Measurements from ENCODE around the gene RNF213.
A peak's percentile ranks its signal among the peaks of the same experiment; 100 is the strongest.
"Not testable (repeated sequence)": the region's sequence is repeated elsewhere in the genome, so short reads cannot be mapped to it uniquely, and the experiment has no call there.

Gene RNF213

GRCh38 chr17:80303824-80304223 lies 43.2 kb downstream of the RNF213 start:
- Histone ChIP-seq H3K9ac (ENCODE audit: low read length) (no peak overlapping the region), H3K4me1 (ENCODE audit: insufficient read depth, low read length) (no peaks in the 10 kb centered on the region), H3K27me3 (ENCODE audit: control insufficient read depth in 1 of 2, insufficient read depth in 2 of 2, low read length in 2 of 2) (no peaks in the 10 kb centered on the region), H3K9me3 (ENCODE audit: low read length) (peaks cover 9% of the 10 kb centered on the region), H3K4me3 (ENCODE audit: low read depth in 1 of 2, low read length in 2 of 2) (no peak overlapping the region), H3K27ac (ENCODE audit: low read depth, low read length) (no peak overlapping the region), H3K36me3 (ENCODE audit: insufficient read depth, low read length) (peaks cover 63% of the 10 kb centered on the region)

DNA sequence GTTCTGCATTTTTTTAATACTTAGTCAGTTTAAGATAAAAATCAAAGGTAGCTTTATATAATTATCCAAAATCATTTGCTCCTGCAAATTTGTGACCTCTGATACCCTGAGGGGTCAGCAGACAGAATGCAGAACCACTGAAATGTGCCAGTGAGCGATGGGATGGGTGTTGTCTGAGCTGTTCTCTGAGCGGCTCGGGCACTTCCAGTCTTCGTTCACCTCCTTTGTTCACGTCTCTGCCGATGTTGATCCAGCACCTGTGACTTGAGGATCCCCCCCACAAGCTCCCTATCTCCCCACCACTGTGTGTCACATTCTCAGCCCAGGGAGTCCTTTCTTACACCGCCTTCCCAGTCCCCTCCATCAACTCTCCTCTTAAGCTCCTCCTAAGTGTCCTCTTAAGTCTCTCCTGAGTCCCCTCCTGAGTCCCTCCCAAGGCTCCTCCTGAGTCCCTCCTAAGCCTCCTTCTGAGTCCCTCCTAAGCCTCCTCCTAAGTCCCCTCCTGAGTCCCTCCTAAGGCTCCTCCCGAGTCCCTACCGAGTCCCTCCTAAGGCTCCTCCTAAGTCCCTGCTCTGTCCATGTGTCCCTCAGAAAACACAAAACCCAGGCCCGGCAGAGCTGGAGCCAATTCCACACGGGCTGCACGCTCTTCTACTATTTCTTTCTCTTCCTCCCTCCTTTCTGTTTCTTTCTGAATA lies 47.5 kb downstream of the RNF213 start:
- Histone ChIP-seq H3K27me3 (ENCODE audit: control insufficient read depth in 1 of 2, insufficient read depth in 2 of 2, low read length in 2 of 2) (no peaks in the 10 kb centered on the region), H3K9me3 (ENCODE audit: low read length) (peaks cover 6% of the 10 kb centered on the region), H3K36me3 (ENCODE audit: insufficient read depth, low read length) (peaks cover 54% of the 10 kb centered on the region), H3K27ac (ENCODE audit: low read depth, low read length) (no peak overlapping the region), H3K4me3 (ENCODE audit: low read depth in 1 of 2, low read length in 2 of 2) (no peak overlapping the region), H3K4me1 (ENCODE audit: insufficient read depth, low read length) (no peaks in the 10 kb centered on the region), H3K9ac (ENCODE audit: low read length) (no peak overlapping the region)

GRCh38 chr17:80308692-80309517 lies 48.3 kb downstream of the RNF213 start:
- H3K27ac ChIP-seq (ENCODE audit: low read depth, low read length) = no peak overlapping the region
- H3K4me1 ChIP-seq (ENCODE audit: insufficient read depth, low read length) = no peaks in the 10 kb centered on the region
- no peak overlapping the region for H3K9ac ChIP-seq (ENCODE audit: low read length)
- peaks cover 56% of the 10 kb centered on the region for H3K36me3 ChIP-seq (ENCODE audit: insufficient read depth, low read length)
- H3K9me3 ChIP-seq (ENCODE audit: low read length) = no peaks in the 10 kb centered on the region
- H3K27me3 ChIP-seq (ENCODE audit: control insufficient read depth in 1 of 2, insufficient read depth in 2 of 2, low read length in 2 of 2) = no peaks in the 10 kb centered on the region
- H3K4me3 ChIP-seq (ENCODE audit: low read depth in 1 of 2, low read length in 2 of 2) = no peak overlapping the region

GRCh38 chr17:80311216-80311827 lies 50.7 kb downstream of the RNF213 start:
- Histone ChIP-seq H3K36me3 (ENCODE audit: insufficient read depth, low read length) (peaks cover 50% of the 10 kb centered on the region), H3K27me3 (ENCODE audit: control insufficient read depth in 1 of 2, insufficient read depth in 2 of 2, low read length in 2 of 2) (no peaks in the 10 kb centered on the region), H3K4me1 (ENCODE audit: insufficient read depth, low read length) (no peaks in the 10 kb centered on the region), H3K9me3 (ENCODE audit: low read length) (no peaks in the 10 kb centered on the region), H3K9ac (ENCODE audit: low read length) (no peak overlapping the region), H3K4me3 (ENCODE audit: low read depth in 1 of 2, low read length in 2 of 2) (no peak overlapping the region), H3K27ac (ENCODE audit: low read depth, low read length) (no peak overlapping the region)

GRCh38 chr17:80312621-80313135 lies 52.0 kb downstream of the RNF213 start:
- Histone ChIP-seq H3K9ac (ENCODE audit: low read length) (no peak overlapping the region), H3K4me1 (ENCODE audit: insufficient read depth, low read length) (peaks cover 6% of the 10 kb centered on the region), H3K27me3 (ENCODE audit: control insufficient read depth in 1 of 2, insufficient read depth in 2 of 2, low read length in 2 of 2) (no peaks in the 10 kb centered on the region), H3K27ac (ENCODE audit: low read depth, low read length) (no peak overlapping the region), H3K36me3 (ENCODE audit: insufficient read depth, low read length) (peaks cover 57% of the 10 kb centered on the region), H3K9me3 (ENCODE audit: low read length) (no peaks in the 10 kb centered on the region), H3K4me3 (ENCODE audit: low read depth in 1 of 2, low read length in 2 of 2) (no peak overlapping the region)

DNA sequence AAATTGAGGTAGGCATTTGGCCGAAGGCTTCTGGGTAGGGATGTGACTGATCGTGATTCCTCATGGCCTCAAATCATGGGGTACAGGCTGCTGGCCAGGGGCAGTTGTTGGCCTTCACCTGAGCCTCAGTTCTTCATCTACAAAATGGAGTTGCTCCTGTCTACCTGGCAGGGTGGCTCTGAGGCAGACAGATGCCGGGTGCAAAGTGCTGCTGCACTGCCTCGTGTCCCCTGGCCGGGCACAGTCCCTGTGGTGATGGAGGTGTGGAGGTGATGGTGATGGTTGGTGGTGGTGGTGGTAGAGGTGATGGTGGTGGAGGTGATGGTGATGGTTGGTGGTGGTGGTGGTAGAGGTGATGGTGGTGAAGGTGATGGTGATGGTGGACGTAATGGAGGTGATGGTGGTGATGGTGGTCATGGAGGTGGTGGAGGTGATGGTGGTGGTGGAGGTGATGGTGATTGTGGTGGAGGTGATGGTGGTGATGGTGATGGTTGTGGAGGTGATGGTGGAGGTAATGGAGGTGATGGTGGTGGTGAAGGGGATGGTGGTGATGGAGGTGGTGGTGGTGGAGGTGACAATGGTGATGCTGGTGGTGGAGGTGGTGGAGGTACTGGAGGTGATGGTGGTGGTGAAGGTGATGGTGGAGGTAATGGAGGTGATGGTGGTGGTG lies 52.6 kb downstream of the RNF213 start:
- Histone ChIP-seq H3K27ac (ENCODE audit: low read depth, low read length) (no peak overlapping the region), H3K27me3 (ENCODE audit: control insufficient read depth in 1 of 2, insufficient read depth in 2 of 2, low read length in 2 of 2) (no peaks in the 10 kb centered on the region), H3K9ac (ENCODE audit: low read length) (no peak overlapping the region), H3K36me3 (ENCODE audit: insufficient read depth, low read length) (peaks cover 63% of the 10 kb centered on the region), H3K9me3 (ENCODE audit: low read length) (no peaks in the 10 kb centered on the region), H3K4me3 (ENCODE audit: low read depth in 1 of 2, low read length in 2 of 2) (no peak overlapping the region), H3K4me1 (ENCODE audit: insufficient read depth, low read length) (peaks cover 11% of the 10 kb centered on the region)

- H3K36me3 ChIP-seq (ENCODE audit: insufficient read depth, low read length) = peaks cover 60% of the 10 kb centered on the region
- not testable (repeated sequence) for H3K27ac ChIP-seq (ENCODE audit: low read depth, low read length); H3K9ac ChIP-seq (ENCODE audit: low read length); H3K27me3 ChIP-seq (ENCODE audit: control insufficient read depth in 1 of 2, insufficient read depth in 2 of 2, low read length in 2 of 2); H3K4me3 ChIP-seq (ENCODE audit: low read depth in 1 of 2, low read length in 2 of 2); H3K9me3 ChIP-seq (ENCODE audit: low read length)
- H3K4me1 ChIP-seq (ENCODE audit: insufficient read depth, low read length) = peaks cover 11% of the 10 kb centered on the region
Observed at GRCh38 chr17:80313946-80314345, 53.3 kb downstream of the RNF213 start.

- Histone ChIP-seq H3K9me3 (ENCODE audit: low read length) (no peaks in the 10 kb centered on the region), H3K4me3 (ENCODE audit: low read depth in 1 of 2, low read length in 2 of 2) (no peak overlapping the region), H3K36me3 (ENCODE audit: insufficient read depth, low read length) (peaks cover 59% of the 10 kb centered on the region), H3K27me3 (ENCODE audit: control insufficient read depth in 1 of 2, insufficient read depth in 2 of 2, low read length in 2 of 2) (no peaks in the 10 kb centered on the region), H3K27ac (ENCODE audit: low read depth, low read length) (no peak overlapping the region), H3K4me1 (ENCODE audit: insufficient read depth, low read length) (peaks cover 11% of the 10 kb centered on the region), H3K9ac (ENCODE audit: low read length) (no peak overlapping the region)
Observed at GRCh38 chr17:80315517-80316182, 55.0 kb downstream of the RNF213 start.

DNA sequence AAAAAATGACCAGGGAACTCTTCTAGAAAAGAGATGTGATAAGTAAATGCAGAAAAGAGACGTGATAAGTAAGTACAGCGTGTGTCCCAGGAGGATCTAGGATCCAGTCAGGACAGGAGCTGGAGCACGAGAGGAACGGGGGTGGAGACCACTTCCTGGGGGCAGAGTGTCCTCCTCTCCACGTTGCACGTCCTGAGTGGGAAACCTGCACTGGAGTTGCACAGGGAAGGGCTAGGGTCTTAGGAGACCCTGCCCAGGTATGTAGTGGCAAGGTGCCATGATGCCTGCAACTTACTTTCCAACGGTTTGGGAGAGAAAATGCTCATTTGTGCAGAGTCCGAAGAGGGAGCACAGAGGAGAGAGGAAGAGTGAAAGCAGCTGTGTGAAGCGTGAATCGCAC lies 55.8 kb downstream of the RNF213 start:
- H3K4me3 ChIP-seq (ENCODE audit: low read depth in 1 of 2, low read length in 2 of 2) = no peak overlapping the region
- peaks cover 53% of the 10 kb centered on the region for H3K36me3 ChIP-seq (ENCODE audit: insufficient read depth, low read length)
- no peaks in the 10 kb centered on the region for H3K27me3 ChIP-seq (ENCODE audit: control insufficient read depth in 1 of 2, insufficient read depth in 2 of 2, low read length in 2 of 2)
- H3K9ac ChIP-seq (ENCODE audit: low read length) = no peak overlapping the region
- no peak overlapping the region for H3K27ac ChIP-seq (ENCODE audit: low read depth, low read length)
- H3K4me1 ChIP-seq (ENCODE audit: insufficient read depth, low read length) = peaks cover 11% of the 10 kb centered on the region
- no peaks in the 10 kb centered on the region for H3K9me3 ChIP-seq (ENCODE audit: low read length)

DNA sequence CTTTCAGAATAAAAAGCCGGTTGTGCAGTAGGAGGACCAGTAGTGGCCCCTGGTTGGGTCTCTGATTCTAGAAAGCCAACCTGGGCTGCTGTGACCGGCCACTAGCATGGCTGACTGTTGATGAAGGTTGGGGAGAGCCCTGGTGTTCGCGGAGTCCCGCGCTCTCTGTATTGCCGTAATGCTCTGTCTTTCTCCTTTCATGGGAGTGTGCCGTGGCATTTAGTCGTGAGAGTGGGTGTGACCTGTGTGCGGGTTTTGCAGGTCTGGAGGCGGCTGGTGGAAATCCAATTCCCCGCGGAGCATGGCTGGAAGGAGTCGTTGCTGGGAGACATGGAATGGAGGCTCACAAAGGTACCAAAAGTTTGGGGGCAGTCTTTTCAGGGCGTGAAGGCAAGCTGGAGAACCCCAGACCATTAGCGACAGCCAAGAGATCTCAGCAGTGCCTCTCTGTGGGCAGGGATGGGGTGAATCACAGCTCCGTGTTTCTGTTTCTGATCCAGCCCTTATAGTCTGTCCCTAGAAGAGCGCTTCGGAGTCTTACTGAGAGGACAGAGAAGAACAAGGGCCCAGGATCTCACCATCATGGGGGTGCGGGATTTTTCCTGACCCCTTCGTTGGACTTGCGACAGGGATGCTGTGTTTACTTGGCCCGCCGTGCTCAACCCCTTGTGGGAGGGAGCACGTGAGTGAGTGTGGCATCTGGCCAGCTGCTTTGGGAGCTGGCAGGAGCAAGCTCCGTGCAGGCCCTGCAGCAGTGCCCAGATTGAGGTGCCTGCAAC lies 56.5 kb downstream of the RNF213 start:
- H3K27me3 ChIP-seq (ENCODE audit: control insufficient read depth in 1 of 2, insufficient read depth in 2 of 2, low read length in 2 of 2) = no peaks in the 10 kb centered on the region

More for the DNA sequence above, 56.5 kb downstream of the RNF213 start:
- H3K4me1 ChIP-seq (ENCODE audit: insufficient read depth, low read length) = peaks cover 11% of the 10 kb centered on the region
- no peak overlapping the region for H3K4me3 ChIP-seq (ENCODE audit: low read depth in 1 of 2, low read length in 2 of 2)
- H3K9me3 ChIP-seq (ENCODE audit: low read length) = no peaks in the 10 kb centered on the region
- H3K9ac ChIP-seq (ENCODE audit: low read length) = no peak overlapping the region
- peak overlapping the region; percentile 44 for H3K27ac ChIP-seq (ENCODE audit: low read depth, low read length)
- peaks cover 53% of the 10 kb centered on the region for H3K36me3 ChIP-seq (ENCODE audit: insufficient read depth, low read length)
